PFSK-1 (cell line): ENCODE measurements around the gene TRIM8.

ENCODE experiments used
- FOXP2 ChIP-seq: optimal IDR thresholded peaks from 2 replicates; pipeline ENCODE3; 2011; ENCODE audit warnings: borderline replicate concordance, control low read depth, inconsistent platforms; ENCODE audit not compliant: insufficient read depth; ENCODE audit errors: extremely low read length, extremely low read depth
- POLR2AphosphoS5 ChIP-seq: IDR thresholded peaks from 2 replicates; pipeline ENCODE4 v1.6.1; 2012; ENCODE audit warnings: low read depth, mild to moderate bottlenecking, control low read depth, low read length, moderate library complexity
- SIN3A ChIP-seq: IDR thresholded peaks from 2 replicates; pipeline ENCODE4 v1.6.1; 2012; ENCODE audit warnings: mild to moderate bottlenecking, low read length, moderate library complexity, borderline replicate concordance; ENCODE audit not compliant: insufficient read depth
- TAF1 ChIP-seq: IDR thresholded peaks from 2 replicates; pipeline ENCODE4 v1.6.1; 2012; ENCODE audit warnings: low read length, control low read depth, borderline replicate concordance; ENCODE audit not compliant: insufficient read depth
- TF ChIP-seq, protein P1 (sequence below), 2 experiments: IDR thresholded peaks; 2 replicates each; pipeline versions ENCODE4 v1.6.1 to v1.8.0; 2011 to 2012; ENCODE audit warnings: low read depth in 2 of 2, low read length in 2 of 2, control low read depth in 1 of 2, inconsistent platforms in 1 of 2, mild to moderate bottlenecking in 1 of 2, moderate library complexity in 1 of 2; ENCODE audit not compliant: insufficient read depth in 1 of 2

The TRIM8 gene

DNA sequence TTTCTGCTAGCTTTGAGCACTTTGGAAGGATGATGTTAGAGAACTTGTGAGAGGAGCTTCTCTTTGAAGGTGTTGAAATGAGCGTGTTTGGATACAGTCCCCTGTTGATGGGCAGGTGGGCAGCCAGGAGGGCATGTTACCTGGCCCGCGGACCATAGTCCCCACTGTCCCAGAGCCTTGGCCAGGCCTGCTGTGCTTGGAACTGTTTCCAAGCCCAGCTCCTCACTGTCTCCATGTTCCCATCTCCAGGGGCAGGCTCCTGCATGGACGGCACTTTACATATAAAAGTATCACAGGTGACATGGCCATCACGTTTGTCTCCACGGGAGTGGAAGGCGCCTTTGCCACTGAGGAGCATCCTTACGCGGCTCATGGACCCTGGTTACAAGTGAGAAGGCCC lies 27.2 kb upstream of the TRIM8 start:
- TF ChIP-seq FOXP2, result no peak
- no peak for TF ChIP-seq TAF1
- TF ChIP-seq, protein P1, sequence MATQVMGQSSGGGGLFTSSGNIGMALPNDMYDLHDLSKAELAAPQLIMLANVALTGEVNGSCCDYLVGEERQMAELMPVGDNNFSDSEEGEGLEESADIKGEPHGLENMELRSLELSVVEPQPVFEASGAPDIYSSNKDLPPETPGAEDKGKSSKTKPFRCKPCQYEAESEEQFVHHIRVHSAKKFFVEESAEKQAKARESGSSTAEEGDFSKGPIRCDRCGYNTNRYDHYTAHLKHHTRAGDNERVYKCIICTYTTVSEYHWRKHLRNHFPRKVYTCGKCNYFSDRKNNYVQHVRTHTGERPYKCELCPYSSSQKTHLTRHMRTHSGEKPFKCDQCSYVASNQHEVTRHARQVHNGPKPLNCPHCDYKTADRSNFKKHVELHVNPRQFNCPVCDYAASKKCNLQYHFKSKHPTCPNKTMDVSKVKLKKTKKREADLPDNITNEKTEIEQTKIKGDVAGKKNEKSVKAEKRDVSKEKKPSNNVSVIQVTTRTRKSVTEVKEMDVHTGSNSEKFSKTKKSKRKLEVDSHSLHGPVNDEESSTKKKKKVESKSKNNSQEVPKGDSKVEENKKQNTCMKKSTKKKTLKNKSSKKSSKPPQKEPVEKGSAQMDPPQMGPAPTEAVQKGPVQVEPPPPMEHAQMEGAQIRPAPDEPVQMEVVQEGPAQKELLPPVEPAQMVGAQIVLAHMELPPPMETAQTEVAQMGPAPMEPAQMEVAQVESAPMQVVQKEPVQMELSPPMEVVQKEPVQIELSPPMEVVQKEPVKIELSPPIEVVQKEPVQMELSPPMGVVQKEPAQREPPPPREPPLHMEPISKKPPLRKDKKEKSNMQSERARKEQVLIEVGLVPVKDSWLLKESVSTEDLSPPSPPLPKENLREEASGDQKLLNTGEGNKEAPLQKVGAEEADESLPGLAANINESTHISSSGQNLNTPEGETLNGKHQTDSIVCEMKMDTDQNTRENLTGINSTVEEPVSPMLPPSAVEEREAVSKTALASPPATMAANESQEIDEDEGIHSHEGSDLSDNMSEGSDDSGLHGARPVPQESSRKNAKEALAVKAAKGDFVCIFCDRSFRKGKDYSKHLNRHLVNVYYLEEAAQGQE (IDR thresholded peaks at IDR 0.05; ENCODE audit: insufficient read depth in 1 of 2, low read depth in 2 of 2, low read length in 2 of 2), result no peak
- TF ChIP-seq POLR2AphosphoS5, result no peak
- no peak for TF ChIP-seq SIN3A

GRCh38 chr10:102617816-102618215 lies 26.5 kb upstream of the TRIM8 start:
- TF ChIP-seq, protein P1 (IDR thresholded peaks at IDR 0.05; ENCODE audit: insufficient read depth in 1 of 2, low read depth in 2 of 2, low read length in 2 of 2), result no peak
- TF ChIP-seq SIN3A (no peak), FOXP2 (no peak), TAF1 (no peak), POLR2AphosphoS5 (no peak)

GRCh38 chr10:102619281-102619981 lies 24.8 kb upstream of the TRIM8 start:
- TF ChIP-seq POLR2AphosphoS5 (no peak), SIN3A (no peak), TAF1 (no peak), FOXP2 (no peak)
- TF ChIP-seq, protein P1 (IDR thresholded peaks at IDR 0.05; ENCODE audit: insufficient read depth in 1 of 2, low read depth in 2 of 2, low read length in 2 of 2), result no peak

GRCh38 chr10:102620138-102620590 lies 24.1 kb upstream of the TRIM8 start:
- TF ChIP-seq TAF1, result no peak
- no peak for TF ChIP-seq SIN3A
- TF ChIP-seq POLR2AphosphoS5, result no peak

- TF ChIP-seq POLR2AphosphoS5, result no peak
- TF ChIP-seq SIN3A, result no peak
- TF ChIP-seq, protein P1 (IDR thresholded peaks at IDR 0.05; ENCODE audit: insufficient read depth in 1 of 2, low read depth in 2 of 2, low read length in 2 of 2), result no peak
- no peak for TF ChIP-seq TAF1
- TF ChIP-seq FOXP2, result no peak
Observed at GRCh38 chr10:102620591-102621442, 23.5 kb upstream of the TRIM8 start.
